HEK293 (cell line): Measurements from ENCODE around the gene ABHD11.

Experiments
- BCL6B ChIP-seq: fragments of 450-650 bp; formaldehyde crosslinking; IDR thresholded peaks from 2 replicates; pipeline ENCODE4 v1.5.1; 2017; ENCODE audit warnings: missing biosample characterization, missing genetic modification characterization
- HIC1 ChIP-seq: fragments of 450-650 bp; formaldehyde crosslinking; IDR thresholded peaks from 2 replicates; pipeline ENCODE4 v1.5.1; 2016; ENCODE audit warnings: missing biosample characterization, missing genetic modification characterization
- HOXD13 ChIP-seq: sonication (generic); formaldehyde crosslinking; IDR thresholded peaks from 2 replicates; pipeline ENCODE4 v1.8.0; 2022; ENCODE audit warnings: missing genetic modification reagents, borderline replicate concordance
- IKZF3 ChIP-seq: fragments of 450-650 bp; IDR thresholded peaks from 2 replicates; pipeline ENCODE4 v1.5.0; 2018; ENCODE audit warnings: missing biosample characterization, mild to moderate bottlenecking, missing genetic modification characterization, moderate library complexity
- KLF1 ChIP-seq: fragments of 450-650 bp; formaldehyde crosslinking; IDR thresholded peaks from 2 replicates; pipeline ENCODE4 v1.5.1; 2016; ENCODE audit warnings: missing biosample characterization, missing genetic modification characterization
- KLF9 ChIP-seq: fragments of 450-650 bp; formaldehyde crosslinking; IDR thresholded peaks from 2 replicates; pipeline ENCODE4 v1.5.1; 2016; ENCODE audit warnings: missing biosample characterization, missing genetic modification characterization, low read depth
- SP3 ChIP-seq: fragments of 450-650 bp; formaldehyde crosslinking; IDR thresholded peaks from 2 replicates; pipeline ENCODE4 v1.5.1; 2016; ENCODE audit warnings: missing biosample characterization, missing genetic modification characterization
- TSHZ1 ChIP-seq: fragments of 450-650 bp; formaldehyde crosslinking; IDR thresholded peaks from 2 replicates; pipeline ENCODE4 v1.5.1; 2016; ENCODE audit warnings: missing biosample characterization, missing genetic modification characterization, borderline replicate concordance
- ZBTB21 ChIP-seq: fragments of 450-650 bp; formaldehyde crosslinking; IDR thresholded peaks from 2 replicates; pipeline ENCODE4 v1.5.1; 2017; ENCODE audit warnings: missing biosample characterization, missing genetic modification characterization
- ZBTB8A ChIP-seq: fragments of 450-650 bp; formaldehyde crosslinking; IDR thresholded peaks from 2 replicates; pipeline ENCODE4 v1.5.1; 2016; ENCODE audit warnings: missing biosample characterization, missing genetic modification characterization
- ZFHX2 ChIP-seq: fragments of 450-650 bp; formaldehyde crosslinking; conservative IDR thresholded peaks from 2 replicates; pipeline ENCODE4 v1.5.1; 2016; ENCODE audit warnings: missing biosample characterization, missing genetic modification characterization
- ZNF19 ChIP-seq: fragments of 450-650 bp; formaldehyde crosslinking; IDR thresholded peaks from 2 replicates; pipeline ENCODE4; 2016; ENCODE audit warnings: missing biosample characterization, missing genetic modification characterization, low read depth
- ZNF221 ChIP-seq: fragments of 450-650 bp; formaldehyde crosslinking; IDR thresholded peaks from 2 replicates; pipeline ENCODE4 v1.5.1; 2017; ENCODE audit warnings: missing biosample characterization, missing genetic modification characterization, borderline replicate concordance
- ZNF24 ChIP-seq: fragments of 450-650 bp; formaldehyde crosslinking; IDR thresholded peaks from 2 replicates; pipeline ENCODE4 v1.5.1; 2016; ENCODE audit warnings: missing biosample characterization, missing genetic modification characterization
- ZNF280C ChIP-seq: fragments of 450-650 bp; formaldehyde crosslinking; IDR thresholded peaks from 2 replicates; pipeline ENCODE4 v1.5.1; 2016; ENCODE audit warnings: missing biosample characterization, missing genetic modification characterization
- ZNF335 ChIP-seq: fragments of 450-650 bp; formaldehyde crosslinking; conservative IDR thresholded peaks from 2 replicates; pipeline ENCODE4 v1.5.1; 2016; ENCODE audit warnings: missing biosample characterization, missing genetic modification characterization
- ZNF449 ChIP-seq: fragments of 450-650 bp; formaldehyde crosslinking; IDR thresholded peaks from 2 replicates; pipeline ENCODE4 v1.5.1; 2017; ENCODE audit warnings: missing biosample characterization, mild to moderate bottlenecking, missing genetic modification characterization, moderate library complexity
- ZNF518A ChIP-seq: fragments of 450-650 bp; formaldehyde crosslinking; conservative IDR thresholded peaks from 2 replicates; pipeline ENCODE4 v1.5.1; 2016; ENCODE audit warnings: low read depth, missing biosample characterization, missing genetic modification characterization
- ZNF529 ChIP-seq: fragments of 450-650 bp; formaldehyde crosslinking; IDR thresholded peaks from 2 replicates; pipeline ENCODE4 v1.5.1; 2017; ENCODE audit warnings: missing genetic modification characterization, missing biosample characterization; ENCODE audit not compliant: insufficient replicate concordance
- ZNF692 ChIP-seq: fragments of 450-650 bp; formaldehyde crosslinking; IDR thresholded peaks from 2 replicates; pipeline ENCODE4 v1.5.1; 2016; ENCODE audit warnings: missing biosample characterization, missing genetic modification characterization

ABHD11 gene

GRCh38 chr7:73738612-73739386 lies at the start of gene ABHD11 (continued):
- TF ChIP-seq ZNF692 (tag by site-specific recombination) (peak; percentile 64), KLF1 (peak; percentile 85), ZNF449 (tag by site-specific recombination) (peak; percentile 89), ZNF24 (0 out of 2 replicates have a peak, but pooled peaks have one; percentile 52), HIC1 (tag by site-specific recombination) (peak; percentile 100), ZFHX2 (tag by site-specific recombination) (peak; percentile 69), IKZF3 (tag by site-specific recombination) (peak; percentile 44; the same call in 1 of the 2 replicates), ZBTB21 (tag by site-specific recombination) (peak; percentile 54; the same call in 1 of the 2 replicates), ZNF529 (tag by site-specific recombination) (no peak), ZNF280C (tag by site-specific recombination) (no peak), BCL6B (tag by site-specific recombination) (no peak), ZNF335 (peak; percentile 74), ZNF518A (tag by site-specific recombination) (no peak), ZNF221 (tag by site-specific recombination) (no peak), TSHZ1 (tag by site-specific recombination) (no peak), ZBTB8A (tag by site-specific recombination) (peak; percentile 67), KLF9 (tag by site-specific recombination) (peak; percentile 94), HOXD13 (CRISPR knock-in tag) (no peak), SP3 (tag by site-specific recombination) (peak; percentile 96), ZNF19 (tag by site-specific recombination) (no peak)
